HEK293 (cell line): Measurements from ENCODE around the gene FMNL1.

Experiments used
- BCL11A ChIP-seq: fragments of 450-650 bp; formaldehyde crosslinking; IDR thresholded peaks from 2 replicates; pipeline ENCODE4 v1.5.1; 2016; ENCODE audit warnings: low read depth, missing biosample characterization, missing genetic modification characterization
- EGR2 ChIP-seq: fragments of 450-650 bp; formaldehyde crosslinking; IDR thresholded peaks from 2 replicates; pipeline ENCODE4 v1.5.1; 2016; ENCODE audit warnings: low read depth, missing biosample characterization, missing genetic modification characterization
- GLI4 ChIP-seq: fragments of 450-650 bp; formaldehyde crosslinking; IDR thresholded peaks from 2 replicates; pipeline ENCODE4 v1.5.1; 2016; ENCODE audit warnings: missing biosample characterization, missing genetic modification characterization
- GLIS2 ChIP-seq: fragments of 450-650 bp; formaldehyde crosslinking; IDR thresholded peaks from 2 replicates; pipeline ENCODE4 v1.5.1; 2016; ENCODE audit warnings: missing biosample characterization, missing genetic modification characterization
- REST ChIP-seq: fragments of 450-650 bp; formaldehyde crosslinking; IDR thresholded peaks from 2 replicates; pipeline ENCODE4 v1.5.1; 2016; ENCODE audit warnings: missing biosample characterization, missing genetic modification characterization
- SALL2 ChIP-seq: fragments of 450-650 bp; formaldehyde crosslinking; IDR thresholded peaks from 2 replicates; pipeline ENCODE4 v1.5.0; 2017; ENCODE audit warnings: missing biosample characterization, mild to moderate bottlenecking, missing genetic modification characterization, borderline replicate concordance
- WT1 ChIP-seq: fragments of 450-650 bp; formaldehyde crosslinking; IDR thresholded peaks from 2 replicates; pipeline ENCODE4 v1.5.1; 2016; ENCODE audit warnings: missing biosample characterization, missing genetic modification characterization
- ZBTB17 ChIP-seq: fragments of 450-650 bp; formaldehyde crosslinking; IDR thresholded peaks from 2 replicates; pipeline ENCODE4 v1.5.1; 2016; ENCODE audit warnings: missing biosample characterization, missing genetic modification characterization
- ZFP3 ChIP-seq: fragments of 450-650 bp; formaldehyde crosslinking; IDR thresholded peaks from 2 replicates; pipeline ENCODE4 v1.5.1; 2016; ENCODE audit warnings: low read depth, missing biosample characterization, missing genetic modification characterization
- ZNF10 ChIP-seq: fragments of 450-650 bp; formaldehyde crosslinking; IDR thresholded peaks from 2 replicates; pipeline ENCODE4 v1.5.1; 2017; ENCODE audit warnings: missing biosample characterization, missing genetic modification characterization
- ZNF121 ChIP-seq: fragments of 450-650 bp; formaldehyde crosslinking; IDR thresholded peaks from 2 replicates; pipeline ENCODE4 v1.5.1; 2016; ENCODE audit warnings: missing biosample characterization, missing genetic modification characterization
- ZNF16 ChIP-seq: fragments of 450-650 bp; formaldehyde crosslinking; IDR thresholded peaks from 2 replicates; pipeline ENCODE4 v1.5.1; 2016; ENCODE audit warnings: low read depth, missing biosample characterization, missing genetic modification characterization
- ZNF2 ChIP-seq: fragments of 450-650 bp; formaldehyde crosslinking; IDR thresholded peaks from 2 replicates; pipeline ENCODE4 v1.5.1; 2016; ENCODE audit warnings: missing biosample characterization, missing genetic modification characterization
- ZNF223 ChIP-seq: fragments of 450-650 bp; formaldehyde crosslinking; IDR thresholded peaks from 2 replicates; pipeline ENCODE4 v1.5.1; 2016; ENCODE audit warnings: missing biosample characterization, missing genetic modification characterization
- ZNF24 ChIP-seq: fragments of 450-650 bp; formaldehyde crosslinking; IDR thresholded peaks from 2 replicates; pipeline ENCODE4 v1.5.1; 2016; ENCODE audit warnings: missing biosample characterization, missing genetic modification characterization
- ZNF266 ChIP-seq: fragments of 450-650 bp; formaldehyde crosslinking; IDR thresholded peaks from 2 replicates; pipeline ENCODE4 v1.5.1; 2016; ENCODE audit warnings: missing biosample characterization, missing genetic modification characterization, low read depth
- ZNF274 ChIP-seq, 2 experiments: fragments of 200-500 bp in 1 of 2; fragments of 450-650 bp in 1 of 2; sonication (Bioruptor generic) in 1 of 2; formaldehyde crosslinking in 1 of 2; IDR thresholded peaks; 2 replicates each; pipeline versions ENCODE4 v1.5.1 to v1.6.1; 2014 to 2016; ENCODE audit warnings: borderline replicate concordance in 1 of 2, inconsistent platforms in 1 of 2, low read length in 1 of 2, missing biosample characterization in 1 of 2, missing genetic modification characterization in 1 of 2
- ZNF292 ChIP-seq: fragments of 450-650 bp; formaldehyde crosslinking; IDR thresholded peaks from 2 replicates; pipeline ENCODE4 v1.5.1; 2016; ENCODE audit warnings: low read depth, missing biosample characterization, missing genetic modification characterization, borderline replicate concordance
- ZNF391 ChIP-seq: fragments of 450-650 bp; formaldehyde crosslinking; IDR thresholded peaks from 2 replicates; pipeline ENCODE4 v1.5.1; 2016; ENCODE audit warnings: low read depth, missing biosample characterization, missing genetic modification characterization, borderline replicate concordance
- ZNF394 ChIP-seq: fragments of 450-650 bp; formaldehyde crosslinking; IDR thresholded peaks from 2 replicates; pipeline ENCODE4 v1.5.1; 2016; ENCODE audit warnings: missing biosample characterization, missing genetic modification characterization, mild to moderate bottlenecking, moderate library complexity, borderline replicate concordance
- ZNF398 ChIP-seq: fragments of 450-650 bp; formaldehyde crosslinking; IDR thresholded peaks from 2 replicates; pipeline ENCODE4 v1.5.1; 2017; ENCODE audit warnings: missing biosample characterization, missing genetic modification characterization
- ZNF404 ChIP-seq: fragments of 450-650 bp; formaldehyde crosslinking; IDR thresholded peaks from 2 replicates; pipeline ENCODE4 v1.5.1; 2017; ENCODE audit warnings: missing biosample characterization, missing genetic modification characterization
- ZNF473 ChIP-seq: fragments of 450-650 bp; formaldehyde crosslinking; IDR thresholded peaks from 2 replicates; pipeline ENCODE4 v1.5.1; 2017; ENCODE audit warnings: missing biosample characterization, missing genetic modification characterization
- ZNF514 ChIP-seq: fragments of 450-650 bp; formaldehyde crosslinking; IDR thresholded peaks from 2 replicates; pipeline ENCODE4 v1.5.1; 2016; ENCODE audit warnings: missing biosample characterization, missing genetic modification characterization
- ZNF626 ChIP-seq: fragments of 450-650 bp; sonication (Bioruptor Pico); formaldehyde crosslinking; IDR thresholded peaks from 2 replicates; pipeline ENCODE4 v1.5.1; 2018; ENCODE audit warnings: missing biosample characterization, missing genetic modification characterization, inconsistent platforms
- ZNF654 ChIP-seq: fragments of 450-650 bp; formaldehyde crosslinking; IDR thresholded peaks from 2 replicates; pipeline ENCODE4 v1.5.1; 2016; ENCODE audit warnings: low read depth, missing biosample characterization, missing genetic modification characterization
- ZNF660 ChIP-seq: fragments of 450-650 bp; IDR thresholded peaks from 2 replicates; pipeline ENCODE4 v1.5.1; 2018; ENCODE audit warnings: missing biosample characterization, mild to moderate bottlenecking, missing genetic modification characterization
- ZNF701 ChIP-seq: fragments of 450-650 bp; formaldehyde crosslinking; IDR thresholded peaks from 2 replicates; pipeline ENCODE4 v1.5.1; 2016; ENCODE audit warnings: missing biosample characterization, missing genetic modification characterization
- ZNF776 ChIP-seq: fragments of 450-650 bp; formaldehyde crosslinking; IDR thresholded peaks from 2 replicates; pipeline ENCODE4 v1.5.0; 2017; ENCODE audit warnings: missing biosample characterization, missing genetic modification characterization, borderline replicate concordance
- ZNF791 ChIP-seq: fragments of 450-650 bp; formaldehyde crosslinking; IDR thresholded peaks from 2 replicates; pipeline ENCODE4 v1.5.1; 2016; ENCODE audit warnings: missing biosample characterization, missing genetic modification characterization
- TF ChIP-seq, protein P1 (sequence below): fragments of 450-650 bp; formaldehyde crosslinking; IDR thresholded peaks from 2 replicates; pipeline ENCODE4; 2016; ENCODE audit warnings: missing biosample characterization, missing genetic modification characterization
- TF ChIP-seq, protein P2 (sequence below): fragments of 450-650 bp; formaldehyde crosslinking; IDR thresholded peaks from 2 replicates; pipeline ENCODE4 v1.5.1; 2016; ENCODE audit warnings: missing biosample characterization, missing genetic modification characterization

FMNL1 gene

GRCh38 chr17:45197555-45198334, 23.9 kb upstream of the FMNL1 start (continued):
- TF ChIP-seq ZNF391 (tag by site-specific recombination): no peak
- peak; percentile 95 for TF ChIP-seq GLIS2 (tag by site-specific recombination)
- peak; percentile 70; the same call in 1 of the 2 replicates for TF ChIP-seq ZNF660 (tag by site-specific recombination)
- no peak for TF ChIP-seq SALL2 (tag by site-specific recombination)
- TF ChIP-seq ZNF121 (tag by site-specific recombination): no peak
- peak; percentile 89 for TF ChIP-seq ZNF654 (tag by site-specific recombination)
- no peak for TF ChIP-seq GLI4
- no peak for TF ChIP-seq ZNF16
- TF ChIP-seq ZFP3 (tag by site-specific recombination): peak; percentile 46; the same call in 1 of the 2 replicates
- 0 out of 2 replicates have a peak, but pooled peaks have one; percentile 39 for TF ChIP-seq ZNF223
- no peak for TF ChIP-seq ZNF791 (tag by site-specific recombination)
- TF ChIP-seq, protein P1, sequence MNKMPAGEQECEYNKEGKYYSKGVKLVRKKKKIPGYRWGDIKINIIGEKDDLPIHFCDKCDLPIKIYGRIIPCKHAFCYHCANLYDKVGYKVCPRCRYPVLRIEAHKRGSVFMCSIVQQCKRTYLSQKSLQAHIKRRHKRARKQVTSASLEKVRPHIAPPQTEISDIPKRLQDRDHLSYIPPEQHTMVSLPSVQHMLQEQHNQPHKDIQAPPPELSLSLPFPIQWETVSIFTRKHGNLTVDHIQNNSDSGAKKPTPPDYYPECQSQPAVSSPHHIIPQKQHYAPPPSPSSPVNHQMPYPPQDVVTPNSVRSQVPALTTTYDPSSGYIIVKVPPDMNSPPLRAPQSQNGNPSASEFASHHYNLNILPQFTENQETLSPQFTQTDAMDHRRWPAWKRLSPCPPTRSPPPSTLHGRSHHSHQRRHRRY (tag by site-specific recombination): no peak
- TF ChIP-seq ZBTB17 (tag by site-specific recombination): peak; percentile 83; the same call in 1 of the 2 replicates
- 0 out of 2 replicates have a peak, but pooled peaks have one; percentile 29 for TF ChIP-seq ZNF394 (tag by site-specific recombination)
- TF ChIP-seq EGR2 (tag by site-specific recombination): peak; percentile 98
- TF ChIP-seq ZNF266 (tag by site-specific recombination): peak; percentile 80; the same call in 1 of the 2 replicates
- TF ChIP-seq, protein P2, sequence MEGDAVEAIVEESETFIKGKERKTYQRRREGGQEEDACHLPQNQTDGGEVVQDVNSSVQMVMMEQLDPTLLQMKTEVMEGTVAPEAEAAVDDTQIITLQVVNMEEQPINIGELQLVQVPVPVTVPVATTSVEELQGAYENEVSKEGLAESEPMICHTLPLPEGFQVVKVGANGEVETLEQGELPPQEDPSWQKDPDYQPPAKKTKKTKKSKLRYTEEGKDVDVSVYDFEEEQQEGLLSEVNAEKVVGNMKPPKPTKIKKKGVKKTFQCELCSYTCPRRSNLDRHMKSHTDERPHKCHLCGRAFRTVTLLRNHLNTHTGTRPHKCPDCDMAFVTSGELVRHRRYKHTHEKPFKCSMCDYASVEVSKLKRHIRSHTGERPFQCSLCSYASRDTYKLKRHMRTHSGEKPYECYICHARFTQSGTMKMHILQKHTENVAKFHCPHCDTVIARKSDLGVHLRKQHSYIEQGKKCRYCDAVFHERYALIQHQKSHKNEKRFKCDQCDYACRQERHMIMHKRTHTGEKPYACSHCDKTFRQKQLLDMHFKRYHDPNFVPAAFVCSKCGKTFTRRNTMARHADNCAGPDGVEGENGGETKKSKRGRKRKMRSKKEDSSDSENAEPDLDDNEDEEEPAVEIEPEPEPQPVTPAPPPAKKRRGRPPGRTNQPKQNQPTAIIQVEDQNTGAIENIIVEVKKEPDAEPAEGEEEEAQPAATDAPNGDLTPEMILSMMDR: peak; percentile 99
- TF ChIP-seq ZNF776 (tag by site-specific recombination): no peak
- 0 out of 2 replicates have a peak, but pooled peaks have one; percentile 51 for TF ChIP-seq WT1 (tag by site-specific recombination)
- peak; percentile 91 for TF ChIP-seq ZNF2 (tag by site-specific recombination)
- 0 out of 2 replicates have a peak, but pooled peaks have one; percentile 10 for TF ChIP-seq ZNF10 (tag by site-specific recombination)
- no peak for TF ChIP-seq ZNF24 (tag by site-specific recombination)
- no peak; the same call in 1 of the 2 replicates for TF ChIP-seq BCL11A (tag by site-specific recombination)
- 0 out of 2 replicates have a peak, but pooled peaks have one; percentile 9 for TF ChIP-seq REST (tag by site-specific recombination)
- TF ChIP-seq ZNF514 (tag by site-specific recombination): no peak
- no peak for TF ChIP-seq ZNF626 (tag by site-specific recombination)
- no peak for TF ChIP-seq ZNF292
- no peak for TF ChIP-seq ZNF701 (tag by site-specific recombination)
- no peak for TF ChIP-seq ZNF473 (tag by site-specific recombination)
- TF ChIP-seq ZNF398 (tag by site-specific recombination): peak; percentile 98
- TF ChIP-seq ZNF274 (IDR thresholded peaks at IDR 0.05; ENCODE audit: low read length): no peak
- TF ChIP-seq ZNF274 (tag by site-specific recombination; IDR thresholded peaks at IDR 0.05; ENCODE audit: borderline replicate concordance): no peak
- no peak for TF ChIP-seq ZNF404 (tag by site-specific recombination)
